ENCODE results near the gene SKIDA1.

The SKIDA1 gene

DNA sequence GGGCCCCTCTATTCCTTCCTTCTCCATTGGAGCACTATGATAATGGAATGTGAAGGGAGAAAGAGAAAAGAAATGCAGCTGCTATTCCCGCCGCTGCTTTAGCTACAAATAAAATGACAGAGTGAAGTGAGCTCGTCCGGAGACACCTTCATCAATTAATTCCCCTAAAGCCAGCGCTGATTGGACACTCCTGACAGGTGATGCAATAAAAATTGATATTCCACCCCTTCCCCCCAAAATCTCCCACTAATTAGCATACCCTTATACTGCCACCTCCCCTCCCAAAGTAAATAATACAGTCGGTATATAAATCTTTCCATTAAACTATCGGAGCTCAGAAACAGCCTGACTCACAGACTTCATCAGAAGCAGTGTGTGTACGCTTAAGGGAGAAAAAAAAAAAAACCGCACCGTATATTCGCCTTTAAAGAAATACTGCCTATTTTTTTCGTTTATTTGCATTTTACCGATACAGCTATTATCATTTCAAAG, 7.3 kb downstream of the SKIDA1 start:
- ChIA-PET CTCF (interaction anchor here (0.6 to 1.4 kb wide), 4 partner anchors 12 to 239 kb away, joined by 3 to 5 read pairs (median 4); no protein-coding TSS in a partner anchor), POLR2A (interaction anchor here (0.8 to 2.0 kb wide), 8 partner anchors 9 to 207 kb away, joined by 3 to 25 read pairs (median 10); partner anchors contain the start of gene MLLT10)
- DNase-seq (ENCODE audit: extremely low spot score), result no peak
- TF ChIP-seq ZNF384 (IDR thresholded peaks at IDR 0.05) (peak; percentile 91), CTBP1 (IDR thresholded peaks at IDR 0.05; ENCODE audit: borderline replicate concordance) (0 out of 2 replicates have a peak, but pooled peaks have one; percentile 26), SUZ12 (IDR thresholded peaks at IDR 0.05) (no peak)
- TF ChIP-seq, protein P1, sequence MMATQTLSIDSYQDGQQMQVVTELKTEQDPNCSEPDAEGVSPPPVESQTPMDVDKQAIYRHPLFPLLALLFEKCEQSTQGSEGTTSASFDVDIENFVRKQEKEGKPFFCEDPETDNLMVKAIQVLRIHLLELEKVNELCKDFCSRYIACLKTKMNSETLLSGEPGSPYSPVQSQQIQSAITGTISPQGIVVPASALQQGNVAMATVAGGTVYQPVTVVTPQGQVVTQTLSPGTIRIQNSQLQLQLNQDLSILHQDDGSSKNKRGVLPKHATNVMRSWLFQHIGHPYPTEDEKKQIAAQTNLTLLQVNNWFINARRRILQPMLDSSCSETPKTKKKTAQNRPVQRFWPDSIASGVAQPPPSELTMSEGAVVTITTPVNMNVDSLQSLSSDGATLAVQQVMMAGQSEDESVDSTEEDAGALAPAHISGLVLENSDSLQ (IDR thresholded peaks at IDR 0.05), result peak; percentile 90

DNA sequence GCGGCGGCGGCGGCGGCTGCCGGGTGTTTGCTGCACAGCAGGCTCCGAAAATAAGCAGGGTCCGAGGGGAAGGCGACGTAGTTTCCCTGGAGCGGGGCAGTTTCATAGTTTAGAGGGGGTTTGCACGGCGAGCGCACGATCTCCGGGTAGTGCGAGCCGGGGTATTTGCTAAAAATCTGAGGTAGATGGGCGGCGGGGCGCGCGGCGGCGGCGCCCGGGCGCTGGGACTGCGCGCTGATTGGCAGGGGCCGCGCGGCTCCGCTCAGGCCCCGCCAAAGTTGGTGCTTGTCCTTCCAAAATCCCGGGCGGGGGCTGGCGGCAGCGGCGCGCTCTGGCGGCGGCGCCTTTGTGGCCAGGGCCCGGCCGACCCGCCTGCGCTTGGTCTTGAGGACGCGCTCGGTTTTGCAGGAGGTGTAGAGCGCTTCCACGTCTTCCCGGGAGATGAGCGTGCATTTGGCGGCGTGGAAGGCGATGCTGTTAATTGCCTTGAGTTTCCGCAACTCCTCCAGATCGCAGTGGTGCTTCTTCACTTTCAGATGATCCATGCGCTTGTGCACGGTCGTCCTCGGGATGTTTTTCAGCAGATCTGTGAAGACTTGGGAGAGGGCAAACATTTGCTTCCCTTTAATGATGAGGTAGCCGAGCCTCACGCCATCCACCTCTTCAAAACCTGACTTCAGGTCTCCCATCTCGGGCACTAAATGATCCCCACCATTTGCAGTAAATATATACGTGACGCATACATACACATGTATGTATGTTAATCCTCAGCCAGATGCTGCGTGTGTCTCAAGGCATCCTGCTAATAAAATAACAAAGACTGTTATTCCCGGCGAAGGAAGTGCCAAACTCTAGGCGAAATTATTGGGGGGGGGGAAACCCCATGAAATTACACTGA, 8.1 kb downstream of the SKIDA1 start:
- ChIA-PET POLR2A (interaction anchor here (0.8 to 4.2 kb wide), 11 partner anchors 7 to 21 kb away, joined by 3 to 49 read pairs (median 10); partner anchors contain the start of genes MLLT10 and SKIDA1), CTCF (interaction anchor here (1.2 kb wide), 2 partner anchors 12 to 21 kb away, joined by 3 to 5 read pairs; no protein-coding TSS in a partner anchor)
- peak; percentile 58; the same call in 1 of the 2 replicates for TF ChIP-seq CTBP1 (IDR thresholded peaks at IDR 0.05; ENCODE audit: borderline replicate concordance)
- no peak for TF ChIP-seq LEF1 (IDR thresholded peaks at IDR 0.05; ENCODE audit: borderline replicate concordance)
- peak; percentile 21; the same call in 1 of the 2 replicates for TF ChIP-seq L3MBTL2 (conservative IDR thresholded peaks at IDR 0.05)
- TF ChIP-seq, protein P1 (IDR thresholded peaks at IDR 0.05), result peak; percentile 79
- peak; percentile 63 for DNase-seq (ENCODE audit: extremely low spot score)

DNA sequence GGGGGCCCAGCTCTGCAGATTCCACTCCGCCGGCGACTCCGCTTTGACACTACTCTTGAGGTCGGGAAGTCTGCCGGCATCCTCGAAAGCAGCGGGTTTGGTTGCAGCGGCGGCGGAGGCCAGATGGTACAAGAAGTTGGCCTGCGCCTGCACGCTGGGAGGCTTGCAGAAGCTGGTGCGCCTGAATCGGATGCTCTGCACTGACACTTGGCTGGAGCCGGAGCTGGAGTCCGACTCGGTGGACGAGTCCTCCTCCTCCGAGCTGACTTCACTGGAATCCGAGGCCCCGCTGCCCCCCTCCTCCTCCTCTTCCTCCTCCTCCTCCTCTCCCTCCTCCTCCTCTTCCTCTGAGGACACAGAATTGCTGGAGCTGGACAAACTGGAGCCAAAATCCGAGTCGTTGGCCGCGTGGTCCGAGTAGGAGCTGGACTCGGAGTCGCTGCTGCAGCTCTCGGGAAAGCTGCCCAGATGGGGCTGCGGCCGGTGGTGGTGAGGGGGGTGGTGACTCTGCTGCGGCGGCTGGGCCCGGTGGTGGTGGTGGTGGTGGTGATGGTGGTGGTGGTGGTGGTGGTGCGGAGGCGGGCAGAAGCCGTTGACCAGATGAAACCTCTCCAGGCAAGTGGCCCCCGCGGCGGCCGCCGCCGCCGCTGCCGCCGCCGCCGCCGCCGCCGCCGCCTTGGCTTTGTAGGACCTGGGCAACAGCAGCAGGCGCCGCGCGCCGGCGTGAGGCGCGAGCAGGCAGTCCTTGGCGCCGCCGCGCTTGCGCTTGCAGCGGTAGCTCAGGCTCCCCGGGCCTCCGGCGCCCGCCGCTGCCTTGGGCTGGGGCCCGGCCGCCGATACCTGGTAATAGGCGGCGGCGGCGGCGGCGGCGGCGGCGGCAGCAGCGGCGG, 9.0 kb downstream of the SKIDA1 start:
- peak; percentile 27; the same call in 1 of the 2 replicates for TF ChIP-seq L3MBTL2 (conservative IDR thresholded peaks at IDR 0.05)
- no peak for TF ChIP-seq NFRKB (IDR thresholded peaks at IDR 0.05)
- POLR2A ChIA-PET, result interaction anchor here (0.8 to 4.2 kb wide), 8 partner anchors 8 to 208 kb away, joined by 3 to 49 read pairs (median 5); partner anchors contain the start of gene SKIDA1
- no peak for DNase-seq (ENCODE audit: extremely low spot score)
- CTCF ChIA-PET, result no interaction called here

DNA sequence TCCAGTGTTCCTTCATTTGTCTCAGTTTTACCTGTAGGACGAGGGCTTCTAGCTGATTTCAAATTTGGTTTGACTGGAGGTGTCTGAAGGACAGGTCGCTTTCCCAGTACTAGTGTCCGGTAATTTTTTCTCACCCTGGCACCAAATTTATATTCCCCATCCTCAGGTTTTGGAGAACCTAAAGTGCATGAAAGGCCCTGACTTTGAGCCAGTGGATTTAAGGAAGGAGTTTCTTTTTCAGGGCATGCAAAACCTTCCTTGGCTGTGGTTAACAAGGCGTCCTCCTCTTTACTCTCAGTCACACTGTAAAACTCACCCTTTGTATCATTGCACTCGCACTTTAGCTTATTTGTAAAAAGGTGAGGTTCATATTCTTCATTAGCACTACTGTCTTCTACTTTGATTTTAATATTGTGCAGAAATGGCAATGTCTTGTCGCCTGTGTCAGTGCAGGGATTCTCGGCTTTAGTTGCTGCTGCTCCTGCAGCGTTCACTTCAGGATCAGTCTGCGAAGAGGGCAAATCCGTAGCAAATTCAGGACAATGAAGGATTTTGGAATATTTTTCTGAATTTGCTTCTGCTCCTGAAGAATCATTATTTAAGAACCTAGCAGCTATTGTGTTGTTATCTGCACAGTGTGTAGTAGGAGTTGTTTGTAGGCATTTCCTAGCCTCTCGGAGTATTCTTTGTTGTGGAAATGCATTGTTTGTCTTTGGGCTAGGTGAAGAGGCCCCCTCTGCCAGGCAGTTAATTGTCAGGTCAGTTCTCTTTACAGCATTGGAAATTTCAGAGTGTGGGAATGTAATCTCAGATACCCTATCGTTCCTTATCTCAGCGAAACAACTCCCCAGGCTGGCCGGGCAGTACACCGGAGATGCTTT, 9.9 kb downstream of the SKIDA1 start:
- ChIA-PET POLR2A (interaction anchor here (0.8 to 4.2 kb wide), 8 partner anchors 9 to 209 kb away, joined by 3 to 49 read pairs (median 5); partner anchors contain the start of gene SKIDA1), CTCF (interaction anchor here (0.5 to 0.9 kb wide), 3 partner anchors 20 to 442 kb away, joined by 3 to 8 read pairs (median 4); no protein-coding TSS in a partner anchor)

DNA sequence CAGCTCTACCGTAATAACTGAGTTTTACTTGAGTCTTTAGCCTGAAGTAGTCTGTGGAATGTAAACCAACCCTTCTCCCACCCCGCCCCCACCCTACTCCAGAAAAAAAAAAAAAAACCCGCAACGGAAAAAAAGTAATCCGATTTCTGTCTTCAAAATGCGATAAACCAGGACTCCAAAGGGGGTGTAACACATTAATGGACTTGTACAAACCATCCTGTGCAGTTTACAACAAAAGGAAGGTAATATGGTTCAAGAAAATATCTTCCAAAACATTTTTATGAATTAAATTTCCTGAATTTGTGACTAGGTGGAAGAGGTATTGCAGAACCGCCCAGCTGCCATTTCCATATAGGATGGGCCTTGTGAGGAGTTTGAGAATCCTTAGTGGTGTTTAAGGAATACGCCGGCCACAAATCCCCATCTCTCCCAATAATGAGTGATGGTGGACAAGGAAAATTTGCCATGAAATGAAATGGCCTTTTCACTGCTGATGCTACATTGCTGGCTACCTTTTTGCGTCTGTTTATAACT, 10.6 kb downstream of the SKIDA1 start:
- CTCF ChIA-PET, result interaction anchor here (0.6 to 0.9 kb wide), 2 partner anchors 19 to 217 kb away, joined by 3 to 4 read pairs; no protein-coding TSS in a partner anchor
- peak; percentile 93 for TF ChIP-seq ZNF384 (IDR thresholded peaks at IDR 0.05)
- no peak for TF ChIP-seq TARDBP (IDR thresholded peaks at IDR 0.05)
- POLR2A ChIA-PET, result interaction anchor here (1.1 to 4.2 kb wide), 5 partner anchors 9 to 18 kb away, joined by 3 to 49 read pairs (median 8); partner anchors contain the start of gene SKIDA1
- DNase-seq (ENCODE audit: extremely low spot score), result no peak

More for the DNA sequence above, 9.9 kb downstream of the SKIDA1 start:
- no peak for TF ChIP-seq BHLHE40 (IDR thresholded peaks at IDR 0.05; ENCODE audit: borderline replicate concordance)
- no peak for TF ChIP-seq SP1 (IDR thresholded peaks at IDR 0.05)
- no peak for TF ChIP-seq LEF1 (IDR thresholded peaks at IDR 0.05; ENCODE audit: borderline replicate concordance)
- no peak for TF ChIP-seq NFRKB (IDR thresholded peaks at IDR 0.05)
- TF ChIP-seq ELF4 (IDR thresholded peaks at IDR 0.05), result no peak
- TF ChIP-seq FOXM1 (IDR thresholded peaks at IDR 0.05; ENCODE audit: borderline replicate concordance), result no peak
- TF ChIP-seq FOXA1 (IDR thresholded peaks at IDR 0.05), result no peak
- TF ChIP-seq CTBP1 (IDR thresholded peaks at IDR 0.05; ENCODE audit: borderline replicate concordance), result no peak
- no peak for TF ChIP-seq ZNF384 (IDR thresholded peaks at IDR 0.05)
- TF ChIP-seq TARDBP (IDR thresholded peaks at IDR 0.05), result no peak
- TF ChIP-seq, protein P1 (IDR thresholded peaks at IDR 0.05), result no peak
- TF ChIP-seq SUZ12 (IDR thresholded peaks at IDR 0.05), result no peak
- no peak for TF ChIP-seq L3MBTL2 (conservative IDR thresholded peaks at IDR 0.05)
- TF ChIP-seq ARNT (IDR thresholded peaks at IDR 0.05), result no peak
- no peak for TF ChIP-seq FOXK2 (IDR thresholded peaks at IDR 0.05)
- TF ChIP-seq HDGF (IDR thresholded peaks at IDR 0.05; ENCODE audit: borderline replicate concordance), result no peak
- no peak for DNase-seq (ENCODE audit: extremely low spot score)

Measured in HEK293T (cell line).